SK-N-SH (cell line): ENCODE measurements around the gene GPR17.

Experiments used
- EZH2phosphoT487 ChIP-seq: fragments of 200-600 bp; sonication (generic); IDR thresholded peaks from 2 replicates; pipeline ENCODE4 v1.6.1; 2017; ENCODE audit warnings: low read depth, mixed run types, mild to moderate bottlenecking, antibody characterized with exemption, moderate library complexity, borderline replicate concordance
- FOXJ3 ChIP-seq: sonication (generic); formaldehyde crosslinking; IDR thresholded peaks from 2 replicates; pipeline ENCODE4 v1.5.1; 2020; ENCODE audit warnings: mild to moderate bottlenecking, missing genetic modification reagents
- MAX ChIP-seq: IDR thresholded peaks from 2 replicates; pipeline ENCODE4 v1.4.0; 2012; ENCODE audit warnings: low read depth
- MXI1 ChIP-seq: IDR thresholded peaks from 2 replicates; pipeline ENCODE4 v1.6.1; 2012; ENCODE audit warnings: mild to moderate bottlenecking, low read depth, low read length, improper control_type of control experiment
- NRF1 ChIP-seq: IDR thresholded peaks from 2 replicates; pipeline ENCODE4 v1.6.1; 2012; ENCODE audit warnings: low read depth, mild to moderate bottlenecking, low read length
- POLR2AphosphoS5 ChIP-seq: IDR thresholded peaks from 2 replicates; pipeline ENCODE4 v1.6.1; 2012; ENCODE audit warnings: low read depth, low read length
- RAD21 ChIP-seq: IDR thresholded peaks from 2 replicates; pipeline ENCODE4 v1.6.1; 2012; ENCODE audit warnings: mild to moderate bottlenecking, low read length
- RFX5 ChIP-seq: IDR thresholded peaks from 2 replicates; pipeline ENCODE4 v1.6.1; 2012; ENCODE audit warnings: mild to moderate bottlenecking, improper control_type of control experiment, low read length
- TAF1 ChIP-seq: IDR thresholded peaks from 2 replicates; pipeline ENCODE4 v1.6.1; 2012; ENCODE audit warnings: low read depth, mild to moderate bottlenecking, low read length, moderate library complexity, borderline replicate concordance
- USF1 ChIP-seq: IDR thresholded peaks from 2 replicates; pipeline ENCODE4 v1.4.0; 2012; ENCODE audit warnings: low read depth, borderline replicate concordance
- ZBTB33 ChIP-seq: IDR thresholded peaks from 2 replicates; pipeline ENCODE4 v1.4.0; 2012; ENCODE audit warnings: low read depth, borderline replicate concordance
- TF ChIP-seq, protein P1 (sequence below): fragments of 200-600 bp; sonication (generic); IDR thresholded peaks from 2 replicates; pipeline ENCODE4 v1.6.1; 2017; ENCODE audit warnings: antibody characterized with exemption, mild to moderate bottlenecking, moderate library complexity
- TF ChIP-seq, protein P2 (sequence below): fragments of 150-350 bp; IDR thresholded peaks from 2 replicates; pipeline ENCODE4 v1.6.1; 2017; ENCODE audit warnings: antibody characterized with exemption, low read length, low read depth, borderline replicate concordance

DNA sequence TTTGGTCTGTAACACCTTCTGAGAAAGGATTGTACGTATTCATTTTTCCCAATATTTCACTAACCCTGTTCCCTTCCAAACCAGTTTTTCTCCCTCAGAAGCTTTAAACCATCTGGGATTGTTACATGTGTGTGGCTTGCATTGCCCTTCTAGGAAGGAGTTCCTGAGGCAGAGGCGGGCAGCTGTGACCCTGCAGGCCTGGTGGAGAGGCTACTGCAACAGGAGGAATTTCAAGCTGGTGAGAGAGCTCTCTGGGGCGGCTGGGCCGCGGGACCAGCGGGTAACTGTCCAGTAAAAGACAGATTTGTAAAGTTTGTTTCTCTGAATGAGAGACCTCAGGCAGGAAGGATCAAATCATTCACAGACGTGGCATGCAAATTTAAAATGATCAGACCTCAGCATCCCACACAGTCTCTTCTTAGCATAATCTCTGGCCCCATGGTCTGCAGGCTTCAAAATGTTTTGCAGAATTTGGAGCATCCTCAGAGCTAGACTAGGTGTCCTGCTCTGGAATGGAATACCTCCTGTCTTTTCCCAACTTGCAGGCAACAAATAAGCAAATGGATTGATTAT, 40.2 kb upstream of the GPR17 start:
- TF ChIP-seq TAF1 (no peak), EZH2phosphoT487 (no peak), NRF1 (no peak), MXI1 (no peak), ZBTB33 (no peak), MAX (no peak), USF1 (no peak), RAD21 (no peak), FOXJ3 (CRISPR knock-in tag) (no peak), POLR2AphosphoS5 (no peak), RFX5 (no peak)
- TF ChIP-seq, protein P1, sequence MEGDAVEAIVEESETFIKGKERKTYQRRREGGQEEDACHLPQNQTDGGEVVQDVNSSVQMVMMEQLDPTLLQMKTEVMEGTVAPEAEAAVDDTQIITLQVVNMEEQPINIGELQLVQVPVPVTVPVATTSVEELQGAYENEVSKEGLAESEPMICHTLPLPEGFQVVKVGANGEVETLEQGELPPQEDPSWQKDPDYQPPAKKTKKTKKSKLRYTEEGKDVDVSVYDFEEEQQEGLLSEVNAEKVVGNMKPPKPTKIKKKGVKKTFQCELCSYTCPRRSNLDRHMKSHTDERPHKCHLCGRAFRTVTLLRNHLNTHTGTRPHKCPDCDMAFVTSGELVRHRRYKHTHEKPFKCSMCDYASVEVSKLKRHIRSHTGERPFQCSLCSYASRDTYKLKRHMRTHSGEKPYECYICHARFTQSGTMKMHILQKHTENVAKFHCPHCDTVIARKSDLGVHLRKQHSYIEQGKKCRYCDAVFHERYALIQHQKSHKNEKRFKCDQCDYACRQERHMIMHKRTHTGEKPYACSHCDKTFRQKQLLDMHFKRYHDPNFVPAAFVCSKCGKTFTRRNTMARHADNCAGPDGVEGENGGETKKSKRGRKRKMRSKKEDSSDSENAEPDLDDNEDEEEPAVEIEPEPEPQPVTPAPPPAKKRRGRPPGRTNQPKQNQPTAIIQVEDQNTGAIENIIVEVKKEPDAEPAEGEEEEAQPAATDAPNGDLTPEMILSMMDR = no peak
- TF ChIP-seq, protein P2, sequence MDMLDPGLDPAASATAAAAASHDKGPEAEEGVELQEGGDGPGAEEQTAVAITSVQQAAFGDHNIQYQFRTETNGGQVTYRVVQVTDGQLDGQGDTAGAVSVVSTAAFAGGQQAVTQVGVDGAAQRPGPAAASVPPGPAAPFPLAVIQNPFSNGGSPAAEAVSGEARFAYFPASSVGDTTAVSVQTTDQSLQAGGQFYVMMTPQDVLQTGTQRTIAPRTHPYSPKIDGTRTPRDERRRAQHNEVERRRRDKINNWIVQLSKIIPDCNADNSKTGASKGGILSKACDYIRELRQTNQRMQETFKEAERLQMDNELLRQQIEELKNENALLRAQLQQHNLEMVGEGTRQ = no peak
